HG03159 (cell line): ENCODE measurements around the gene ADORA2A.

Experiments used
- ATAC-seq: cut with Tn5 transposase; IDR thresholded peaks from one replicate; pipeline ENCODE4 v1.9.1; 2021; ENCODE audit warnings: mild to moderate bottlenecking, moderate library complexity; ENCODE audit not compliant: unreplicated experiment

ADORA2A gene

DNA sequence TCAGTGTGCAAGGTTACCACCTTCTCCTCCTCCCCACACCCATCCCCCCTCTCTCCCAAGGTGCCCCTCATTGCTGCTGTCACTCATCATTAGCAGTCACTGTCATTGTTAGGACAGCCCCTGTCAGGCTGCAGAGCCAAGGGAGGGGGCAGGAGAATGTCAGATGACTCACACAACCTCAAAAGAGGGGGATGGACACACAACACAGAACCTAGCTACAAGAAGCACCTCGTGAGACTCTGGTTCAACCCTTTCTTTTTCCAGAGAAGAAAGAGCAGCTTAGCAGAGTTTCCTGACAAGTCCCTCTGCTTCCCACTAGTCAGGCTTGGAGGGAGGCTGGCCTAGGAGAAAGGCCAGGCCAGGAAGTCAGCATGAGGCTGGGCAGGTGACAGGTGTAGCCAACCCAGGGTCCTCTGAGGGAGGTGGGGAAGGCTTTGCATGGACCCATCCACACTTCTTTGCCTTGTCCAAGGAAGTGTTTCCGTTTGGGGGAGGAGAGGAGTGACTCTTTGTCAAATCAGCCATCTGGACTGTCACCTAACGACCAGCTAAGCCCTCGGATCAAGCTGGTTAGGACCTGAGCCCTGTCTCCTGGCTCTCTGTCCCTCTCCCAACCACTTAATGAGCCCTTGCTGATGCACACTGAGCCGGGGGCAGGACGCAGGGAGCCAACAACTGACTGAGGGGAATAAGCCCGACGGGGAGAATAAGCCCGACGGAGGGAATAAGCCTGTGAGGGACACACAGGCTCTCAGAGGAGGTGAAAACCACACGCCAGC lies 18.3 kb downstream of the ADORA2A start:
- ATAC-seq = no peak

GRCh38 chr22:24446260-24446611 lies 18.8 kb downstream of the ADORA2A start:
- no peak for ATAC-seq

DNA sequence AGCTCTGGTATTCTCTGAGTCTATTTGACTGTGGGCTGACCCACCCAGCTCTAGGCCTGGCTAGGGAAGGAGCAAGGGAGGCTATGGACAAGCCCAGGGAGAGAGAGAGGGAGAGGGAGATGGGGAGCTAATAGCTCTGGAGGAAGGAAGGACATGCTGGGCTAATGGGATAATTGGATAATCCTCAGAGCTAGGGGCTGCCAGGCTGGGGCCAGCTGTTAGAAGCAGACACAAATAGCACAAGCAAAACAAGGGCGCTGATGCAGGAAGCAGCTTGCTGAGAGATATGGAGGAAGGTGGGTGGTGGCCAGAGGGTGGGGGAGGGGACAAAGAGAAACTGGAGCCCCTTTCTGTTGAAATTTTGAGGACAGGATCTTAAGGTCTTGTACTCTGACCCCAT lies 23.2 kb downstream of the ADORA2A start:
- no peak for ATAC-seq

DNA sequence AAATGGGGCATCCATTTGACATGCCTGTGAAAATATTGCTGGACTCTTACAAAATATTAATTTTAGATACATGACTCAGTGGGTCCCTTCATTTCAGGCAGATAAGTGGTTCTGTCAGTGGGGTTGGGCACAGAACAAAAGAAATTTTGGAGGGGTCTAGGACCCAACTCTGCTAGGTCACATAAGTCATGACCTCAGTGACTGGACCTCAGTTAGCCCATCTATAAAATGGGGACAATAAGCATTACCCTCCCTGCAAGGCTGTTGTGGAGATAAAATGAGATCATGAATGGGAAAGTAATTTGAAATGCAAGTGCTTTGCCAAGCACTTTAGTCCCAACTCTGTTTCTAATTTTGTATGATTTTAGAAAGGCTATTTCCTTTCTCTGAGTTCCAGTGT lies 23.8 kb downstream of the ADORA2A start:
- no peak for ATAC-seq

DNA sequence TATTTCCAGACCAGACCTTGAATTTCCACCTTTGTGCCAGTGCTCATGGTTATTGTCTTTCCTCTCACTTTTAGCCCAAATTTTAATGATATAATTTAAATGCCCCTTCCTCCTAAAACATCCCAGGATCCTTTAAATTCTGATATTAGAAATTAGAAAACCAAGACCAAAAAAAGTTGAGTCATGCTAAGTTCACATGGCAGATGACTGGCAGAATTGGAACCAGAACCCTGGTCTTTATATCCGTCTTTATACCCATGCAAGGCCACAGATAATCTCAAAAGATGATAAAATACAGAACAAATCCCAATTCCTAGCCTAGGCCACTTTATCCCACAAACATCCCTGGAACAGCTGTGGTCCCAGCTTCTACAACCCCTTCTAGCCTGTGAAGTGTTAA lies 26.5 kb downstream of the ADORA2A start:
- ATAC-seq = no peak

DNA sequence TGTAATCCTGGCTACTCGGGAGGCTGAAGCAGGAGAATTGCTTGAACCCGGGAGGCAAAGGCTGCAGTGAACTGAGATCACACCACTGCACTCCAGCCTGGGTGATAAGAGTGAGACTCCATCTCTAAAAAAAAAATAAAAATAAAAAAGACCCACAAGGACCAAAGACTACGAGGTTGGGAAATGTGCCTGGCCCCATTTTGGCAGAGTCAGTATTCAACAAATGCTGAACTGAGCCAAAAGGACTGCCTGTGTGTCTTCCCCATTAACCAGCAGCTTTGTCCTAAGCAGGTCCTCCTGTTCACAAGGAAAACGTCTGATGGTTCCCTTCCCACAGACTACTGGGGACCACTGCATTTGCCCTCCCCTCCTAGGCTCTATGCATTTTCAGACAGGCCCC lies 27.6 kb downstream of the ADORA2A start:
- no peak for ATAC-seq

GRCh38 chr22:24455751-24456426 lies 28.5 kb downstream of the ADORA2A start:
- no peak for ATAC-seq

DNA sequence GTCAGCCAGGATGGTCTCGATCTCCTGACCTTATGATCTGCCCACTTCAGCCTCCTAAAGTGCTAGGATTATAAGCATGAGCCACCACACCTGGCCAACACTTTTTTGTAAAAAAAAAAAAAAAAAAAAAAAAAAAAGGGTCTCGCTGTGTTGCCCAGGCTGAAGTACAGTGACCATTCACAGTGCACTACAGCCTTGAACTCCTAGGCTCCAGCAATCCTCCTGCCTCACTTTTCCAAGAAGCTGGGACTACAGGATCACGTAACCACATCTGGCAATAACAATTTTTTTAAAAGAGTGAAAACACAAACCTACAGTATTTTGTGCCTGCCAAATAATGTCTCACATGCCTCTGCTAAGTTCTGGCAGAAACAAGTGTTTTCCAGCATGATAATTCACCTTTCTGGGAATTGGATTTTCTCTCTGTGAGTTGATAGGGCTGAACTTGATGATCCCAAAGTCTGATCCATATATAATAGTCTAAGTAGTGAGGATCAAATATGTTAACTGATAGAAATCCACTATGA lies 30.6 kb downstream of the ADORA2A start:
- ATAC-seq = no peak

- no peak for ATAC-seq
Measured at GRCh38 chr22:24459911-24460310, 32.5 kb downstream of the ADORA2A start.

DNA sequence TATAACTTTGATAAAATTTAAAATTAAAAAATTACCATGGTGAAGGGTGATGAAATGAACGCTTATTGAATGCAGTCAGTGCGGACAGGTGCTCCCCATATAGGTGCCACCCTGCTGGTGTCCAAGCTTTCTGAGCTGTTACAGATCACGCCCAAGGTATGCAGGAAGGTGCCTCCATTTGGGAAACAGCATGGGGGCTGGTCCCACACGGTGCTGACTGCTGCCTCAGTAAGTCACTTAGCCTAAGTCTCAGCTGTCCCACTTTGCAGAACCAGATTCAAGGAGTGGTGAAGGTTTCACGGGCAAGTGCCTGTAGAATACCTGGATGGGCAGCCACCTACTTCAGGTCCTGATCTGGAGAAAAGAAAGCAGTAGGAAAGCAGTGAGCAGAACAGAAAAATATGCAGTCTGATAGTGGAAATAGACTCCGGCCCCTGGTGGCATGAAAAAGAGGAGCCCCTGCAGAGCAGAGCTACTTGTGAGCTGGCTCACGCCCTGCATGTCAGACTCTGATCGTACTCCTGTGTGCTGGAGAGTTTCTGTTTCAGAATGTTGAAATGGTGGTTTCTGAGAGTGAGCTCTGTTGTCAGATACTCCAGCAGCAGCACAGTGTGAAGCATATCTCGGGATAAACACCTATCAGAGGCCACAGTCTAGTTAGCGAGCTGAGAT lies 33.2 kb downstream of the ADORA2A start:
- no peak for ATAC-seq

GRCh38 chr22:24463071-24463760 lies 35.8 kb downstream of the ADORA2A start:
- no peak for ATAC-seq

GRCh38 chr22:24465566-24465965 lies 38.2 kb downstream of the ADORA2A start:
- ATAC-seq = no peak

GRCh38 chr22:24465975-24466374 lies 38.6 kb downstream of the ADORA2A start:
- ATAC-seq = no peak

- no peak for ATAC-seq
Measured at GRCh38 chr22:24466716-24467328, 39.4 kb downstream of the ADORA2A start.

DNA sequence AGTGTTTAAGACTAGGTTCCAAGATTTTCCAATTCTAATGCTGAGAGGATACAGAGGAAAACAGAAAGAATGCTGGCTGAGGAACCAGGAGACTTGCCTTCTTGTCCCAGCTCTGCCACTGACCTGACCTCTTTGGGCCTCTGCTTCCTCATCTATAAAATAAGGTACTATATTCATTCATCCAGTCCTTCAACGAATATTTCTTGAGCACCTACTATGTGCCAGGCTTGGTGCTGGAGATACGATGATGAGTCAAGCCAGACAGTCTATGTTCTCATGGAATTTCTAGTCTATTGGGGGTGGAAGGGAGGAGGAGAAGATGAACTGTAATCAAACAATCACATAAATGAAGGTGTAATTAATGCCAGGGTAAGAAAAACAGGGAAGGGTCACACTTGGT lies 39.9 kb downstream of the ADORA2A start:
- ATAC-seq = no peak

- ATAC-seq = no peak
Measured at GRCh38 chr22:24471570-24471969, 44.2 kb downstream of the ADORA2A start.

DNA sequence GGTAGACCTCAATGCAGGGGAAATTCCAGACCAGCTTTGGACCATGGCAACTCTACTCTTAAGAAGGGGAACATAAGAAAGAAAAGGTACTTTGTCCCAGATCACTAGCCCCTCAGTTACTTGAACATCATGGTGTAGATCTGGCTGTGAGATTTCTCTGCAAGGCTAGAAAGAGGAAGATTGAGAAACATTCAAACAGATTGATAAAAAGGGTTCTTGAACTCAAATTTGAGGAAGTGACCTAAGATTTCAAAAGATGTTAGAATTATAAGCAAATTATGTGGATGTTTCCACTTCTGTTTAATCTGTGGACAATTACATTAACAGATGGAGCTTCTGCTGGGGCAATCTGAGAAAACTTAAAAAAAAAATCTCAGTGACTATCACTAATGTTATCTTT lies 45.9 kb downstream of the ADORA2A start:
- ATAC-seq = no peak

GRCh38 chr22:24474221-24474620 lies 46.8 kb downstream of the ADORA2A start:
- no peak for ATAC-seq

DNA sequence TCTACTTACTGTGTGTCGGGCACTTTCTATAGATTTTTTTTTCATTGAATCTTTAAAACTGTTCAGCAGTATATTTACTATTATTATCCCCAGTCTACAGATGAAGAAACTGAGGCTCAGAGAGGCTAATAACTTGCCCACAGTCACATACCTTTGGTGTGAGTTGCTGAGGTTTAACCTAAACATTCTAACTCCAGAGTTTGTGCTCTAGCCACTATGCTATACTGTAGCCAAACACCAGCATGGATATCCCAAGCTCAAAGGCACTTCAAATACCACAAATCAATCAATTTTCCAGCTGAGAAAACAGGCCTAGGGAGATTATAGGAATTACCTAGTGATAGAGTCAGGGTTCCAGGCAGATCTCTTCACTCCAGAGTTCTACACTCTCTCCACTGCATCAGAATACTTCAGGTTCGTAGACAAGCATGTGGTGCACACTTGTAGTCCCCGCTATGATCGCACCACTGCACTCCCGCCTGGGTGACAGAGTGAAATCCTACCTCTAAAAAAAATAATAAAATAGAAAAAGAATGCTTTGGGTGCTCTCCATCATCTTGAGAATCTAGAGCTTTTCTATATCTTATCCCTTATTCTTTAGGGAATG lies 47.4 kb downstream of the ADORA2A start:
- ATAC-seq = no peak

GRCh38 chr22:24481641-24482040 lies 54.2 kb downstream of the ADORA2A start:
- ATAC-seq = no peak
